Transverse colon (tissue), 3 donors: ENCODE results near the gene RSPRY1.
"Not testable (repeated sequence)": the region's sequence is repeated elsewhere in the genome, so short reads cannot be mapped to it uniquely, and the experiment has no call there.

Experiments used
- CTCF ChIP-seq, 5 experiments: fragments of 200-600 bp in 3 of 5; fragments of 450-650 bp in 2 of 5; sonication (generic) in 3 of 5; IDR thresholded peaks; 1 replicate in 2 of 5; 2 replicates in 3 of 5; pipeline ENCODE4 v1.5.1; 2016 to 2017; ENCODE audit warnings: antibody characterized with exemption in 5 of 5, inconsistent platforms in 3 of 5, mild to moderate bottlenecking in 2 of 5, moderate library complexity in 1 of 5
- EP300 ChIP-seq: sonication (generic); formaldehyde crosslinking; IDR thresholded peaks from one replicate; pipeline ENCODE4 v1.6.1; 2017; ENCODE audit warnings: antibody characterized with exemption, low read depth
- POLR2A ChIP-seq: fragments of 450-650 bp; IDR thresholded peaks from one replicate; pipeline ENCODE4 v1.6.1; 2016; ENCODE audit warnings: antibody characterized with exemption, mild to moderate bottlenecking, moderate library complexity

GRCh38 chr16:57267343-57267742, 81.2 kb downstream of the RSPRY1 start:
- not testable (repeated sequence) for TF ChIP-seq EP300; CTCF (IDR thresholded peaks at IDR 0.05); POLR2A
